ENCODE measurements around the gene CCL19. TPM values are rescaled to one million over a fixed set of nuclear protein-coding genes. Genes with fewer than 3 reads are reported as not detected.

Gene CCL19
- total RNA-seq, 1 donor from 2014 or later = 0.39 TPM

DNA sequence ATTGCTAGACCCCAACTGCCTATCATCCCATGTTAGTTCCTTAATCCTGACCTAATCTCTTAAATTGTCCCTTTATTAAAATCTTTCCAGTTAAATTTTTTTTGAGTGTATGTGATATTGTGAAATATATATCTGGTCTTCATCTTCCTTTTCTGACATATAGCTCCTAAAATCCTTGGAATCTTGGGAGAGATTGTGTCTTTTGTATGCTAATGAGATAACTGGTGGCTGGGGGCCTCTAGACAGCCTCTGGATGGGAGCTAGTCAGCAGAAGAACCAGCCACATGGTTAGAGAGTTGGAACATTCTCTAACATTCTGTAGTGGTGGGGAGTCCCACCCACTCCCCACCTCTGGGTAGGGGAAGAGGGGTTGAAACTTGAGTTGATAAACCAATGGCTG is 3.7 kb upstream of the CCL19 start:
- DNase-seq = no peak

DNA sequence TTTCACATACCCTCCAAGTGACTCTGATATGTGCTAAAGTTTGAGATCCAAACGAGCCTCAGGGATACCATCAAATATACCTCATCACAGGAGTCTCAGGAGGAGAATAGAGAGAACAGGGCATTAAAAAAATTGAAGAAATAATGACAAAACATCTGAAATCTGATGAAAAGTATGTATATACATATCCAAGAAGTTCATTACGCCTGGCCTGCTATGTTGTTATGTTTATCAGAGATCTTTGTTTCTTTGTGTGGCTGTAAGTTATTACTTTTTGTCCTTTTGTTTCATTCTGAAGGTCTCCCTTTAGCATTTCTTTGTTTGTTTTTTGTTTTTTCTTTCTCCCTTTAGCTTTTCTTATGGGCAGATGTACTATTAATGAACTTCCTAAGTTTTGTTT is 2.5 kb upstream of the CCL19 start:
- DNase-seq = no peak

DNA sequence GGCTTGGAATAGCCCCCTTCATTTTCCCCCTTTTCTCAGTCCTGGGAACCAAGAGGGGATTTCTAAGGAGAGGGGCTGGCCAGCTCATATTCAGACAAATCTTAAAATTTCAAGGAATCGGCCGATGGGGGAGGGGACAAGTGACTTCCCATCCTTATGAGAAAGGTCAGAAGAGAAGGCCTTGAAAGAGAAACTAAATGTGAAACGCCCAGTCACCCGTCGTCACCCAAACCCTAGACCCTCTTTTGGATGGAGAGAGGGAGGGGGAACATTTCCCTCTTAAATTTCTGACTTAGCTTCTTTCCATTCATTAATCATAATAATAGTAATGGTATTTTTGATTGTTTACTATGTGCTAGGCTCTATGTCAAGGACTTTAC is 850 bp upstream of the CCL19 start:
- no peak for DNase-seq

DNA sequence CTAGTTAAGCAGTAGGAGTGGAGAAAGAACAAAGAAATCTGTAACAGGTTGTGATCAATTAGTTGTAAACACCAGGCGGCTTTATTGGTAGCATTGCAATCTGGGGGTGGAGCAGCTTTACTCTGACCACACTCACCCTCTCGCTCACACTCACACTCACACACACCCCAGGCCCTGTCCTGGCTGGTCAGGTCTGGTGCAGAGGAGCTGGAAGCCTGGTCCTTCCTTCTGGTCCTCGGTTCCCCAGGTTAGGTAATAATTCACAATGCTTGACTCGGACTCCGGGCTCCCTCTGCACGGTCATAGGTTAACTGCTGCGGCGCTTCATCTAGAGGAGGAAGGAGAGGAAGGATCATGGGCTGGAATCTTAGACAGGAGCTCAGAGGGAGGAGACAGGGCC is 1.6 kb downstream of the CCL19 start:
- DNase-seq = no peak

DNA sequence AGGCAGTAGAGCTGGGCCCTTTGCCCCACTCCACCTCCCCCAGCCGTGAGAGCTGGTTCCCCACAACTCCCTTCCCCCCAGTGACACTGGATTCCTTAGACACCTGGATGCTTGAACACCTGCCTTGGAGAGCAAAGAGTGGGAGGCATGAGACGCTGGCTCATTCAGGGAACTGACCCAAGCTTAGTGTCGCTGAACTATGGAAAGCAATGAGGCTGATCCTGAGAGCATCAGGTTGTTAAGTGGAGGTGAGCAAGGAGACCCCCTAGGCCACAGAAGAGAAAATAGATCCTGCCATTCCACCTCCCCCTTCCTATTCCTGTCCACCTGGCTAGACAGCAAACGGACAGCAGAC is 2.0 kb downstream of the CCL19 start:
- no peak for DNase-seq

DNA sequence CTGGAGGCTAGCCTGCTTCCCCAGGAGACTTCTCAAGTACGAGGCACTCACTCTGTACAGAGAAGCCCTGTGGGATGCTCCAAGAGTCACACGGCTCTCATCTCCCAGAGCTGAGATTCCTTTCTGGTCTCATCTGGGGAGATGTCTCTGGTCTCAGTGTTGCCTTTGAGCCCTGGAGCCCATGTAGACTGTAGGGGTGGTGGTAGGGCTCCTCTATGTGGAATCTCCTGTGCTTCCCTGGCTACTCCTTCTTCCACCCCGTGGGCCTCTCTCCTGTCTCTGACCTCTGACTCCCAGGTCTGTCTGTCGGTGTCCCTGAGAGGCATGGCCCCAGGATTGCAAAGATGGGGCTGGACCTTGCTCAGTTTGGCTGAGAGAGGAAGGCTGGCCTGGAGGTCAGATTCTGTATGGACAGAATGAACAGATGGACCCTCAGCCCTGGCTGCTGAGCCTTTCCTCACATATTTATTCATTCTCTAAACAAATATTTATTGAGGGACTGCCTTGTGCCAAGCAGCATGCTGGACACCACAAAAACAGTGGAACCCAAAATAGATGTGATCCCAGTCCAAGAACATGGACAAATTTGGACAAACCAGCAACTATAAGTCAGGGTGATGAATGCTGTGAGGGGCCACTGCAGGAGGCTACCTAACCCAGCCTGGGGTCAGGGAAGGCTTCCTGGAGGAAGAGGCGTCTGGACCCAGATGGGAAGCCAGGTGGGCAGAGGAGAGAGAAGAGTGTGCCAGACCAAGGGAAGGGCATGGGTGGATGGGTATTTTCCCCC is 2.6 kb downstream of the CCL19 start:
- DNase-seq = no peak

DNA sequence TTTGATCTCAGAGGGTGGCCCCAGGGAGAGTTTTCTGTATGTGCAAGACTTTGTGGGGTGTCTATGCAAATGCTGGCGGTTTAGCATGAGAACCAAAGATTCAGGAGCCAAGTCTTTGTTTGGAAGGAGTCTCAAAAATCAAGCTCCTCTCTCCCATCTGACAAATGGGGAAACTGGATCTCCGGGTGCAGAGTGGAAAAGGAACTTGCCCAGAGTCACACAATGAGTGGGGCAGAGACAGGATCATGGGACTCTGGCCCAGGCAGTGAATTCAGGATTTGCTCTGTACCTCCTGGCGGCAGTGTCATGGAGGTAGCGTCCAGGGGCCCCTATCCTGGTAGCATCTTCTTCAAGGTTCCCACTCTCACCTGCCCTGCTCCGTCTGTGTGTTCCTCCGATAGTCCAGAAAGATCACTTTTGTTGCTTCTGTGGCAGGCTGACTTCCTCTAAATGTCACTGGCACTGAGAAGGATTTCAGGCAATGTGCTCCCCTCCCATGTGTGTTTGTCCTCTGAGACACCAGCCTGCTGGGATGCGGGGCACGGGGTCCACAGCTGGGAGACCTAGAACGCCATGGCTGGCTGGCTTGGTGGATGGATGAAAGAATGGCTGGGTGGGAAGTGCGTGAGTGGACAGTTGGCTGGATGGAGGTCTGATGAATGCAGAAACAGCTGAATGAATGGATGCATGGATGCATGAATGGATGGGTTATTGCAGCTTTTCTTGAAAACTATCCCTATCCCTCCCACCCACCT is 3.6 kb downstream of the CCL19 start:
- DNase-seq = no peak

DNA sequence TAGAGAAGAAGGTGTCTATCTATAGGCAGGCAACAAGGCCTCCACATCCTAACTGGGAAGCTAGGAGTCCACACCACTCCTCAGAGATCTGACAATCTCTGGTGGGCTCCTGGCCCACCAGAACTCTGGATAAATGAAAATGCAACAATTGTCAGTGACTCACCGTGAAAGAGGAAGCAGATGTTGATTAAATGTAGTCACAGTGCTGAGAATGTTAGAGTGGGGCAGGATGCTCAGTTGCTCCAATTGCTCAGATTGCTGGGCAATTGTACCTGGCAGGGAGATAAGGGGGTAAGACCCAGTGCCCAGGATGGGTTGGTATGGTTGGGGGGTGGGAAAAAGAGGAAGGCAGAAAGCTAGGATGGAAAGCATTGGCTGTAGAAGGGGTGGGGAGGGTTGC is 4.3 kb downstream of the CCL19 start:
- DNase-seq = no peak

DNA sequence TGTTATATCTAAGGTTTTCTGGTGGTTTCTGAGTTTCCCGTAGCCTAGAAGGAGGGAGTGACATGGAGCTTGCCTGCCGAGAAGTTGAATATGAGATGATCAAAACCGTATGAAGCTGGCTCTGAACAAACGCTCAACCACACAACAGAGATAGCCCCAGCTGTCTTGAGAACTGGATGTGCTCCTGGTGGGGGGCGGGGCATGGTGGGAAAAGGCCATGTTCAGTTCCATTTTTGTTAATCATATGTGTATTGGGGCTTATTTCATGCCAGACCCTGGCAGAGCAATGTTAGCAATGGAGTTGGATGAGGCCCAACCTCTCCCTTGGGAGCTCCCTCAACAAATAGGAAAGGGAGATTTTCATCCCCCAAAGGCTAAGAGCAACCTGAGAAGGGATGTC is 4.8 kb downstream of the CCL19 start:
- DNase-seq = peak; percentile 42

DNA sequence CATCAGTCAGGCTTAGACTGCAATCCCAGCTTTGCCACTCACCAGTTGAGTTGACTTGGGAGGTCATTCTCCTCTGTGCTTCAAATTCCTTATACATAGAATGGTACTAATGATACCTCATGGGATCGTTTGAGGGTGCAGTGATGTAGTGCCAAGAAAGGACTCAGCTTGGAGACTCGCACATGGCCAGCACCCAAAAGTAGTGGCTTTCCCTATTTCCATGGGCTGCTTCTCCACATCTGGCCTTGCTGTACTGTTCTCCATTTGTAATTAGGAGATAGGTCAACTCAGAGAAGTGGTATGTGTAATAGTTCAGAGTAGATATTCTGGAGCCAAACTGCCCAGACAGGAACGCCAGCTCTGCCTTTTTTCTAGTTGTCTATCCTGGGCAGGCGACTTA is 5.5 kb downstream of the CCL19 start:
- no peak for DNase-seq

DNA sequence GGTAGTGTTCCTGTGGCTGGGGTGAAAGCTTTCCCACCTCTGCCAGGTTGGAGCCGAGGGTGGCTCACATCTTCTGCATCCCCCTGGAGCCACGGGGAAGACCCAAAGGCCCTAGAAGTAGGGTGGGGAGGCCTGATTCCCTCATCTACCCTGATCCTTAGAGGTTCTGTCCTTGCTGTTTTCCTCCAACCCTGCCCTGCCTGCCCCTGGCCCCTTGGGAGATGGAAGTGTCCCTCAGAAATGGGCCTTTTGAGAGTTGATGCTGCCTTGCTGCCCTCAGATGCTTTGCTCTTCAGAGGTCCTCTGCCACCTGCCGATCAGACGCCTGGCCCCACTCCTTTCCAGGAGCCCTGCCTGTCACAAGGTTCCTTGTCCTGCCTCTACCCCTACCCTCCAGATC is 6.3 kb downstream of the CCL19 start:
- DNase-seq = no peak

DNA sequence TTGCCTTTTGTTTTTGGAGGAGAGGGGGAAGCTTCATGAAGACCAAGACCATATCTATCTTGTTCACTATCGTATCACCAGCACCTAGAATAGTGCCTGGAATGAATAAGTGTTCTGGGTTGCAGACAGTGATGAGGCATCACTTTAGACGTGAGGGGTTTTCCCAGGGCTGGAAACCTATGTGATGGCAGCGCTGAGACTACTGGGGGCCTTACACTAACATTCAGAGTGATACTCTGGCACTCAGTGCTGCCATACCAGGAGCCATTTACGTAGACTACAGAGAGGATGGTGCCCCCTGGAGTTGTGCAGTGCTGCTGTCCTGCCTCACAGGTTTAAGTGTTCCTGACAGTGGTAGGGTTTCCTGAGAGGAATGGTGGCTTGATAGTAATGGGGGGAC is 6.9 kb downstream of the CCL19 start:
- no peak for DNase-seq

DNA sequence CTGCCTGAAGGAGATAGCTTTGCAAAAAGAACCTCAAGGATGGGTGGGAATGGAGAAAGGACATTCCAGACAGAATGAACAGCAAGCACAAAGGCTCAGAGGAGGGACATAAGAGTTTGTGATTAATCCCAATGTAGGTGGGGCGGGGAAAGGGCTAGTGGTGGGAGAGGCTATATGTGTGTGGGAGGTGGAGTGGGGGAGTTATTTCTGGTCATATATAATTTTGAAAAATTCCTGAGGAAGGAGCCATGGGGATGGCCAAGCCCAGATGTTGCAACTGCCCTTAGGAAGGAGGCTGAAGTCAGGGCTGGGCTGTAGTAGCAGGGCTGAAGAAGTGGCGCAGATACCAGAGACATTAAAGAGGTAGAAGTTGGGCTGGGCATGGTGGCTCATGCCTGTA is 15.2 kb downstream of the CCL19 start:
- no peak for DNase-seq

DNA sequence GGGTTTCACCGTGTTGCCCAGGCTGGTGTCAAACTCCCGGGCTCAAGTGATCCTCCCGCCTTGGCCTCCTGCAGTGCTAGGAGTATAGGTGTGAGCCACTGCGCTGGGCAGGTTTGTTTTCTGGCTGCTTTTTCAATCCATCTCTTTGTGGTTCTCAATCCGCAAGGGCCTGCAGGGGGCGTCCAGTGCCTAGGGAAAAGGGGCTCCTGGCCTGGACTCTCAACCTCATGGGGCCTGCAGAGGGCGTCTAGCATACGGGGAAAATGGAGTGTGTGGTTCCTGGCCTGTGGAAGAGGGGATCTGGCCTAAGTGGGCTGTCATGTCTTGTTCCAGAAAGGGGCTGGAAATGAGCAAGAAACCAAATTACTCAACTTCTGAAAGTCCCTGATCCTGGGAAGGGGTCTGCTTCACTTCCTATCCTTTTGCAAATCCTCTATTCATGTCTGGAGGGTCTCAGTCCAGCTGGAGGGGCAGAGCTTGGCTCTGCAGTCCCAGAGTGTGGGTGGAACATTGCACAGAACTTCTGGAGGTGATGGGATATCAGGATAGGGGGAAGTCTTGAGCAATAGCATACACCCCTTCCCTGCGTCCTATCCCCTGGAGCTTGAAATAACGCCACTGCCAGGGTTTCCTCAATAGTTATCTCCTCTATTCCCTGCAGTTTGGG is 15.9 kb downstream of the CCL19 start:
- DNase-seq = peak; percentile 50

DNA sequence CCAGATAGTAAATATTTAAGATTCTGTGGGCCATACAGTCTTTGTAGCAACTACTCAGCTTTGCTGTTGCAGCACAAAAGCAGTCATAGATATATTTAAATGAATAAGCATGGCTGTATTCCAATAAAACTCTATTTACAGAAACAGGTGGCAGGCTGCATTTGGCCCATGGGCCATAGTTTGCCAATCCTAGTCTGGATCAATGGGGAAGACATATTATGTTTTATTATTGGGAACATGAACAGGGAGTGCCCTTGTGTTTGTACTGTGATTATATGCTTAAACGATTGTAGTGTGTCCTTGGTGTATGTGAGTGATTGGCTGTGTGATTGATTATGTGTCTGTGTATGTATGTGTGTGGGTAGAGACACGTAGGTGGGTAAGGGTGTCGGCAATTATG is 16.6 kb downstream of the CCL19 start:
- DNase-seq = no peak

DNA sequence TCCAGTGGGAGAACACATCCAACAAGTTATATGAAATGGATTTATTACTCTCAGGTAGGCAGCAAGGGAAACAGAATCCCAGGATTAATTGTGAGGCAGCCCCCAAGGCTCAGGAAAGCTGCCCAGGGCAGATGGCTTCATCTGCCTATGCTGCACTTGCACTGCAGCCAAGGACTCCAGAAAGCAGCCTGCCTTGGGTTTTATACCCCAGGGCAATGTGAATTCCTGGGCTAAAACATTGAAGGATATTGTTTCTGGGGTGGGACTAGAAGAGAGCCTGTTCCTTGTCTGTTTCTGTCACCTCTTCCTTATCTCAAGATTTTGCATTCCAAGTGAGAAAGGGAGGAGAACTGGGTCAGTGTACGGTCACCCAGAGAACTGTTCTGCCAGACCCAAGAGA is 19.8 kb downstream of the CCL19 start:
- DNase-seq = no peak

DNA sequence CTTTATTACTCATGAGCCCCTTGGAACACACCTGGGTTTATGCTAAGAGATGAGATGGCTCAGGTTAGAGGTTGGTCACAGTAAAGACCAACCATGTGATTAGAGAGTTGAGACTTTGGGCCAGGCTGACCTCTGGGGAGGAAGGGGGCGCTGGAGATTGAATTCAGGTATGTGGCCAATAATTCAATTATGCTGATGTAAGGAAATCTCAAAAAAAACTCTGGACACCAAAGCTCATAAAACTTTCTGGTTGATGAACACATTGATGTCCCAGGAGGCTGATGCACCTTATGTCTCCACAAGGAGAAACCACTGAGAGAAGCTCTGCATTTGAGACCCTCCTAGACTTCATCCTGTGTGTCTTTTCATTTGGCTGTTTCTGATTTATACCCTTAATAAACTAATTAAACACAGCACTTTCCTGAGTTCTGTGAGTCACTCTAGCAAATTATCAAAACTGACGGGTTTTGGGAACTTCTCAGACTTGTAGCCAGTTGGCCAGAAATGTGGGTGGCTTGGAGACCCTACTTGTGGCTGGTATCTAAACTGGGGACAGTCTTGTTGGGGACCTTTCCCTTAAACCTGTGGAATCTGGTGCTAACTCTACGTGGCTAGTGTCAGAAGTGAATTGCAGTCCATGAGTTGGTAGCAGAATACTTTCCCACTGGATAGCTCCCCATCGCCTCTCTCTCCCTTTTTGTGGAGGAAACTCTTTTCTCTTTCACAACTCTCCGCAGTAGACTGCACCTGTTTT is 21.1 kb downstream of the CCL19 start:
- no peak for DNase-seq

DNA sequence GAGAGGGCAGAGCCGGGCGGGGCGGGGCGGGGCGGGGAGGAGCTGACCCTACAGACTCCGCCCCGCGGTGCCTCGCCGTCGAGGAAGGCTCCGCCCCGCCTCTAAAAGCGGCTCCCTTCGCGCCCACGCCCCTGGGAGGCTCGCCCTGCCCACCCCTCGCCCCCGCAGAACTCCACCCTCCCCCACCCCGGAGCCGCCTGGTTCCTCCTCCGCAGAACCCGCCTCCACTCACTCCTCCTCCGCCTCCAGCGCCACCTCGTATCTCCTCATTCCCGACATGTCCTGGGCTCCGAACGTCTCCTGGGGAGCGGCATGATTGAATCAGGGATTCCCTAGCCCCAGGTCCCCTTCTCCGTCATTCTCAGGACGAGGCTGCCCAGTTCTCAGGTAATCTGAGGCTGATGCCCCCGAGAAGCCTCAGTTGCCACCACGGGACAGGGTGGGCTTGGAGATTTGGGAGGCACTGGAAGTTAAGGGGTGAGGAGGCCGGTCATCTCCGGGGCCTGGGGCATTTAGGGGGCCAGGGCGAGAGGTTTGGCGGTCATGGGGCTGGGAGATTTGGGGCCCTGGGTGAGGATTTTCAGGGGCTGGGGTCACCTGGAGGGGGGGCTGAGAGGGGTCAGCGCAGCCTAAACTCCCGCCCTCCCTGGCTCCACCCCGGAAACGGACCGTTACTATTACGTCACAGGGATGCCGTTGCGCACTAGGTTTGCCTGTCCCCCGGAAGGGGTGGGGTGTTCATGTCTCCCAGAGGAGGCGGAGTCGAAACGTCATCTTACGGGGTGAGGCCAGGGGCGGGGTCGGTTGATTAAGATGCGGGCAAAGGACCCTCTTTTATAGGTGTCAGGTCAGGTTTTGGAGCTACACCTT is 25.5 kb downstream of the CCL19 start:
- DNase-seq = peak; percentile 95

DNA sequence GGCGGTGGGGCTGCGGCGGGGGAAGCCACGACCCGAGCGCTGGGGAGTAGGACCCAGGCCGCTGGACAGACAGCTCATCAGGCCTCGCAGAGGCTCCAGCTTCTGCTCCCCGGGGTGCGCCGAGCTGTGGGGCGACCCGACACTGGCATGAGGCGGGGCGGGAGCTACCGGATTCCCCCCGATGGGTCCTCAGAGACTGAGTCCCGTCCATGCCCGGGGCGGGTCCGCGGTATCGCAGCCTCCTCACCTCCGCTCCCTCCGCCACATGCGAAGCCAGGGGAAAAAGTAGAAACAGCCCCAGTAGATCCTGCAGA is 26.1 kb downstream of the CCL19 start:
- DNase-seq = no peak

DNA sequence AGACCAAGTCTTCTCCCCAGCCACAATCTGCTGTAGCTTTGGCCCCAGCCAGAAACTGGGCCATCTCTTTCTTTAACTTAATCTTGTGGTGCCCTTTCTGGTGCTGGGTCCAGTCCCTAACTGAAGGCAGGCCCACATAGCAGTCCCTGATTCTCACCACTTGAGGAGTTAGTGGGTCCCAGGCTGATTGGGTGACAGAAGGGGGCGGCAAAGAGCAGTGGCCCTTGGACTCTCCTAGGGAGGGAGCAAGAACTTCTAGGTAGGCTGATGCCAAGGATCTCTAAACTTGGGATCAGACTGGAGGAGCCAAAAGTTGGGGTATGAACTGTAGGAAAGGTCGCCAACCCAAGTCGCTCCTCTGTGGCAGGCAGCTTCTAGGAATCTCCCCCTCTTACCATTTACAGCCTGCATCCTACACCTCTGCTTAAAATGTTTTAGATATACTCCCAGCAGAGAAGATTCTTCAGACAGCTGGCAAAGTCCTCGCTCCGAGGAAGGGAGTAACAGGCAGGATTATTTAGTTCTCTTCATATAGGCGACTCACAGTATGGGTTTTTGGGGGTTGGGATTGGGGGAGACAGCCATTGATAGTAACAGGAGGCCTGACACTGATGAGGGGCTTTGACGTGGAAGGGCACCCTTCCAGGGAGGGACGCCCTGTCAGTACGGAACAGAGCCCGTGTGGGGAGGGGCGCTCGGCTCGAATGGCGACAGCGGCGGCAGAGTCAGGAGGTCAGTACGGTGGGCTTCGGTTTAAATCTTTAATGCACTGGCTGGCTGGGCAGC is 26.6 kb downstream of the CCL19 start:
- peak; percentile 59 for DNase-seq

DNA sequence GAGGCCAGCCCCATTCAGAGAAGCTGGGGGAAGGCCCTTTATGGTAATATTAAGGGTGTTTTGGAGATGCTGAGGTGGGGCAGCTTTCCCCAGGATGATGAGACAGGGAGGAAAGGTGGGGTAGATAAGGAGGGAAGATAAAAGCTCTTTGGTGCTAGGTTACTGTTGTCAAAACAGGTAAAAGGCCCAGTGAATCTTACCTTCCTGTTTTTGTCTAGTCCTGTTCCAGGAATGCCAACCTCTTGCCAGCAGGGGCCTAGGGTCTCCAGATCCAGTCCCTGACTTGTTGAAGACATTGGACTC is 27.8 kb downstream of the CCL19 start:
- no peak for DNase-seq

Data from skin of body (tissue), 2 donors.